ENCODE measurements around the gene TLE3. TPM values are rescaled to one million over a fixed set of nuclear protein-coding genes. Genes with fewer than 3 reads are reported as not detected.

The TLE3 gene
- polyA plus RNA-seq, 1 of the 3 experiments (the other 2 are of a cell fraction), result 14.7 TPM

GRCh38 chr15:70097321-70098152, at the start of gene TLE3 (continued):
- TF ChIP-seq MAX (IDR thresholded peaks at IDR 0.05; ENCODE audit: low read depth) (peak; percentile 98), FOXM1 (IDR thresholded peaks at IDR 0.05; ENCODE audit: low read depth) (no peak), EP300 (IDR thresholded peaks at IDR 0.05; ENCODE audit: borderline replicate concordance in 1 of 2, low read depth in 1 of 2, low read length in 1 of 2) (peak; percentile 11 to 38; a peak in 1 of 4 replicates), YY1 (IDR thresholded peaks at IDR 0.05; ENCODE audit: low read depth) (no peak), CHD2 (IDR thresholded peaks at IDR 0.05; ENCODE audit: low read length, partially characterized antibody) (peak; percentile 94), RAD21 (IDR thresholded peaks at IDR 0.05; ENCODE audit: low read length) (peak; percentile 66), SMC3 (IDR thresholded peaks at IDR 0.05; ENCODE audit: low read depth, low read length) (peak; percentile 45), ELF1 (IDR thresholded peaks at IDR 0.05) (no peak)
- TF ChIP-seq, protein P1, sequence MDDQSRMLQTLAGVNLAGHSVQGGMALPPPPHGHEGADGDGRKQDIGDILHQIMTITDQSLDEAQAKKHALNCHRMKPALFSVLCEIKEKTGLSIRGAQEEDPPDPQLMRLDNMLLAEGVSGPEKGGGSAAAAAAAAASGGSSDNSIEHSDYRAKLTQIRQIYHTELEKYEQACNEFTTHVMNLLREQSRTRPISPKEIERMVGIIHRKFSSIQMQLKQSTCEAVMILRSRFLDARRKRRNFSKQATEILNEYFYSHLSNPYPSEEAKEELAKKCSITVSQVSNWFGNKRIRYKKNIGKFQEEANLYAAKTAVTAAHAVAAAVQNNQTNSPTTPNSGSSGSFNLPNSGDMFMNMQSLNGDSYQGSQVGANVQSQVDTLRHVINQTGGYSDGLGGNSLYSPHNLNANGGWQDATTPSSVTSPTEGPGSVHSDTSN (IDR thresholded peaks at IDR 0.05), result no peak
- TF ChIP-seq, protein P2, sequence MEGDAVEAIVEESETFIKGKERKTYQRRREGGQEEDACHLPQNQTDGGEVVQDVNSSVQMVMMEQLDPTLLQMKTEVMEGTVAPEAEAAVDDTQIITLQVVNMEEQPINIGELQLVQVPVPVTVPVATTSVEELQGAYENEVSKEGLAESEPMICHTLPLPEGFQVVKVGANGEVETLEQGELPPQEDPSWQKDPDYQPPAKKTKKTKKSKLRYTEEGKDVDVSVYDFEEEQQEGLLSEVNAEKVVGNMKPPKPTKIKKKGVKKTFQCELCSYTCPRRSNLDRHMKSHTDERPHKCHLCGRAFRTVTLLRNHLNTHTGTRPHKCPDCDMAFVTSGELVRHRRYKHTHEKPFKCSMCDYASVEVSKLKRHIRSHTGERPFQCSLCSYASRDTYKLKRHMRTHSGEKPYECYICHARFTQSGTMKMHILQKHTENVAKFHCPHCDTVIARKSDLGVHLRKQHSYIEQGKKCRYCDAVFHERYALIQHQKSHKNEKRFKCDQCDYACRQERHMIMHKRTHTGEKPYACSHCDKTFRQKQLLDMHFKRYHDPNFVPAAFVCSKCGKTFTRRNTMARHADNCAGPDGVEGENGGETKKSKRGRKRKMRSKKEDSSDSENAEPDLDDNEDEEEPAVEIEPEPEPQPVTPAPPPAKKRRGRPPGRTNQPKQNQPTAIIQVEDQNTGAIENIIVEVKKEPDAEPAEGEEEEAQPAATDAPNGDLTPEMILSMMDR (IDR thresholded peaks at IDR 0.05), result peak; percentile 43

- Histone ChIP-seq H3F3A (replicated peaks; ENCODE audit: insufficient read depth) (peaks cover 8% of the 10 kb centered on the region), H3K4me3 (ENCODE audit: low read depth in 2 of 2, low read length in 1 of 2) (no peak overlapping the region), H4K20me1 (ENCODE audit: insufficient read depth) (no peaks in the 10 kb centered on the region), H3K79me2 (ENCODE audit: insufficient read depth) (no peaks in the 10 kb centered on the region), H3K4me1 (ENCODE audit: control insufficient read depth in 1 of 2, insufficient read depth in 2 of 2, low read depth in 1 of 2, low read length in 1 of 2) (peaks cover 6 to 28% of the 10 kb centered on the region in 2 experiments; a peak in 3 of 4 replicates), H3K9me3 (no peaks in the 10 kb centered on the region), H3K9me2 (no peaks in the 10 kb centered on the region), H3K27me3 (ENCODE audit: insufficient read depth) (no peaks in the 10 kb centered on the region), H3K4me2 (no peak overlapping the region), H2AFZ (ENCODE audit: low read depth) (no peak overlapping the region), H3K36me3 (replicated peaks in 1 of 2; ENCODE audit: control insufficient read depth in 1 of 2, insufficient read depth in 2 of 2, low read length in 1 of 2) (no peaks in the 10 kb centered on the region), H3K9ac (no peak overlapping the region), H3K27ac (ENCODE audit: low read depth in 2 of 2, low read length in 1 of 2) (no peak overlapping the region)
- DNase-seq, result no peak
- 83% methylated on average over 8 of the region's 8 CpGs for WGBS (ENCODE audit: low lambda C conversion rate)
- POLR2A ChIA-PET, result no interaction called here
- CTCF ChIA-PET, result interaction anchor here (2.1 kb wide), 1 partner anchor 8 kb away, joined by 5 read pairs; no protein-coding TSS in a partner anchor
- TF ChIP-seq, protein P1 (IDR thresholded peaks at IDR 0.05), result no peak
These were observed 49.6 kb upstream of the TLE3 start for GRCh38 chr15:70147178-70147760.
